Measurements from ENCODE around the gene ADGRF4.

Gene ADGRF4

DNA sequence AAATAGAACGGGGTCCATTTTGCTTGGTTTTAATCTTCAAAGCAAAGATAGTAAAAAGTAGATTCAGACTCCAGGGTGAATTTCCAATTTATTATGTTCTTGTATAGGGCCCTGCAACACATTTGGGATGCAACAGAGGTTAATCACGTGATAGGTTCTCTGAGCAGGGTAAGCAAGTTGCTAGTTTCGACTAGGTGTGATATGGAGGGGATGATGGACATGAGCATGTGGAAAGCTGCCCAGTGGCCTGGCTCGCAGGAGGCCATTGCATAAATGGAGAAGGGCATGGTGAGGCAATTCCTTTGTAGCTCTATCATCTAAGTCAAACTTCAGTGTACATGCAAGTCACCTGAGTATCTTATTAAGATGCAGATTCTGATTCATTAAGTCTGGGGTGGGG is 17.7 kb upstream of the ADGRF4 start:
- in situ Hi-C loops (cut with MboI; ENCODE audit: low sequenced_read_pairs): no loop called here

- in situ Hi-C loops (cut with MboI; ENCODE audit: low sequenced_read_pairs): no loop called here
Observed at GRCh38 chr6:47681201-47681990, 17.0 kb upstream of the ADGRF4 start.

DNA sequence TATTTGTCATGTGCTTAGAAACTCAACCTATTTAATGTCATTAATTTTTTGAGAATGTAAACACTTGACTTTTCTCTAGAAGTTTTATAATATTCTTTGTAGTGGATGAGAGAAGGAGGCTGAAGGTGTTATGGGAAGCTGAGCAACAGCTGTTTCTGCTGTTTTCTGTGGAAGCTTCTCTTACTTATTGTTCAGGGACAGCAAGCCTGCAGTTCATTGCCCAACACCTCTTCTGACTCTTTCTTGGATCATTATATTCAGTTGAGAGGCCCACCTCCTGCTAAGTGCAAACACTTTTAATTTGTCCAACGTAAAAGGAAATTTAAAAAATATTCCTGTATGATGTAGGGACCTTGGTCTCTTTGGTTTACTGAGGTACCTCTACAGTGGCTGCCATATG is 12.0 kb upstream of the ADGRF4 start:
- in situ Hi-C loops (cut with MboI; ENCODE audit: low sequenced_read_pairs): no loop called here

GRCh38 chr6:47687432-47687831 is 10.9 kb upstream of the ADGRF4 start:
- in situ Hi-C loops (cut with MboI; ENCODE audit: low sequenced_read_pairs): no loop called here

- in situ Hi-C loops (cut with MboI; ENCODE audit: low sequenced_read_pairs): no loop called here
Observed at GRCh38 chr6:47690214-47690613, 8.2 kb upstream of the ADGRF4 start.

DNA sequence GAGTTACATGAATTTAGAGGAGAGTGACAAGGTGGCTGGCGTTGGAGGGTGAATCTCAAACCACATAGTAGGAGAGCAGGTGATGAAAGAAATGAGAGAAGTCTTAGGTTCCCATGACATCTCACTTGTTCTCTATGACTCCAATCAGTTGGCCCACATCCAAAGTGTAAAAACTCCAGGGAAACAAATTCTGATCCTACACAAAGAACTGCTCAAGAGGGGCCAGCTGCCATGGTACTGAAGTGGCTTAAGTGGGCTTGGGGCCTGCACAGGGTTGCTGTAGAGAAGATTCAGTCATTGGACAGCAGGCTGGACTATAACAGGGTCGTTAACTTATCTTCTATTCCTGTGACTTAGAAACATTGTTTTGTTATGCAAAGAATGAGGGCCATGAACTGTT is 7.6 kb upstream of the ADGRF4 start:
- in situ Hi-C loops (cut with MboI; ENCODE audit: low sequenced_read_pairs): no loop called here

GRCh38 chr6:47697925-47698324 is 455 bp upstream of the ADGRF4 start:
- in situ Hi-C loops (cut with MboI; ENCODE audit: low sequenced_read_pairs): no loop called here

- in situ Hi-C loops (cut with MboI; ENCODE audit: low sequenced_read_pairs): no loop called here
Observed at GRCh38 chr6:47700053-47700452, 1.7 kb downstream of the ADGRF4 start.

DNA sequence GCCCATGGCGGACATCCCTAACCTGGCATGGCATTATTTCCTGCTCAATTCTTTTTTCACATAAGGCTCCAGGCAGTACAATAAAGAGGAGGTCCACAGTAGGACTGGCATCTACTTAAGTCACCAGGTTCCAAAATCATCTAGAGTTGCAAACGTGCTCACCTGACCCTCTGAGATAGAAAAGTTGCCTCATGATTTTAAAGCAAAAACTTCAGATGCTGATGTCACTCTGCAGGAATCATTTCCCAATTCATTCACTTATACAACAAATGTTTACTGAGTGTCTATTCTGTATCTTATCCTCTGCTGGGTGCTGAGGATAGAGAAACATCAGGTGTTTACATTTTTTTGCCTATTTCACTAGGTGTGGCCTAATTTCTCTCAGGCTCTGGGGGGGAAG is 2.2 kb downstream of the ADGRF4 start:
- in situ Hi-C loops (cut with MboI; ENCODE audit: low sequenced_read_pairs): no loop called here

DNA sequence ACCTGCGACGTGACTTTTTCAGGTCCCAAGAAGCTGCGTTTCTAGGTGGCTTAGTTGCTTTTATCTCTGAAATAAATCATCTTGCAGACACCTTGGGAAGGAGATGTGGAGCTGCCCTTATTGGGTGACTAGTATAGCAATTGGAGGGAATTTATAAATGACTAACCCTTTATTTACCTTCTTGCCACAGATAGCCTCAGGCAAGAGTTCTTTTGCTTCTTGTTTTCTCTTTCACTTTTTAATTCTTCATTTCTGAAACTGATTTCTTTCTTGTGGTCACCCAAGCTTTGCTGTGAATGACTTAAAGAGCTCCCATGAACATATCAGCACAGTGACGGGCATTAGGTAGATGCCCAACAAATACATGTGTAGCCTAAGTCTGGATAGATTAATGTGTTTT is 3.0 kb downstream of the ADGRF4 start:
- in situ Hi-C loops (cut with MboI; ENCODE audit: low sequenced_read_pairs): no loop called here

GRCh38 chr6:47709160-47709559 is 10.8 kb downstream of the ADGRF4 start:
- in situ Hi-C loops (cut with MboI; ENCODE audit: low sequenced_read_pairs): no loop called here

DNA sequence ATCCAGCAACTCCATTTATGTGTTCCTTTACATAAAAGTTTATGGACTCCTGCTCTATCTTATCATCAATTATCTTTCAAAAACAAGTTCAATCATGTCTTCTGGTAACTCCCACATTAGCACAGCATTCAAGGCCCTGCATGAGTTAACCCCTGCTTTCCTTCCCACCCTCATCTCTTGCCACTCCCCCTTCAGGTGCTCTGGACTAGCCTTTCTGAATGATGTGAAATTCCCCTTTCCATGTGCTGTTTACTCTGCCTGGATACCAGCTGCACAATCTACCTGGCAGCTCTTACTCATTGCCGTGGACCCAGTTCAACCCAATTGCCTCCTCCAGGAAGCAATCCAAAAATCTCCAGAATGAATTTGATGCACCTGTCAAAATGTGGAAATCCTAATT is 11.9 kb downstream of the ADGRF4 start:
- in situ Hi-C loops (cut with MboI; ENCODE audit: low sequenced_read_pairs): no loop called here

DNA sequence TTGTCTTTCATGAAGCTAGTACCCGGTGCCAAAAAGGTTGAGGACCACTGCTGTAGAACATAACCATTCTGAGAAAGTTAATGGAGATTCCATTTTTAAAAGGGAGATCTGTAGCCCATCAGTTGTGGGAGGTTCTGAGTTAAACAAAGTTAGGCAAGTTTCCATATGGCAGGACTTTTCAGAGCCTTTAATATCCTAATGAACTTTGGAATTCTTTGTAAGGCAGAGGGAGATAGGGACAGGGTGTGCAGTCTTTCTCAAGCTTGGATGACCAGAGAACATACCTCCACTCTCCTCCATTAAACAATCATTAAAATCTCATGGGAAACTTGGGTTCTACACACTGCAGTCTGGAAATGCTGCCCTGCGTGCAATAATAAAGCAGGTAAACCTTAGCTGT is 14.8 kb downstream of the ADGRF4 start:
- in situ Hi-C loops (cut with MboI; ENCODE audit: low sequenced_read_pairs): no loop called here

DNA sequence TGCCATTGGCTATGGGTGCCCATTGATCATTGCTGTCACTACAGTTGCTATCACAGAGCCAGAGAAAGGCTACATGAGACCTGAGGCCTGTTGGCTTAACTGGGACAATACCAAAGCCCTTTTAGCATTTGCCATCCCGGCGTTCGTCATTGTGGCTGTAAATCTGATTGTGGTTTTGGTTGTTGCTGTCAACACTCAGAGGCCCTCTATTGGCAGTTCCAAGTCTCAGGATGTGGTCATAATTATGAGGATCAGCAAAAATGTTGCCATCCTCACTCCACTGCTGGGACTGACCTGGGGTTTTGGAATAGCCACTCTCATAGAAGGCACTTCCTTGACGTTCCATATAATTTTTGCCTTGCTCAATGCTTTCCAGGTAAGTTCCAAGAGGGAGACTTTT is 16.4 kb downstream of the ADGRF4 start:
- in situ Hi-C loops (cut with MboI; ENCODE audit: low sequenced_read_pairs): no loop called here

DNA sequence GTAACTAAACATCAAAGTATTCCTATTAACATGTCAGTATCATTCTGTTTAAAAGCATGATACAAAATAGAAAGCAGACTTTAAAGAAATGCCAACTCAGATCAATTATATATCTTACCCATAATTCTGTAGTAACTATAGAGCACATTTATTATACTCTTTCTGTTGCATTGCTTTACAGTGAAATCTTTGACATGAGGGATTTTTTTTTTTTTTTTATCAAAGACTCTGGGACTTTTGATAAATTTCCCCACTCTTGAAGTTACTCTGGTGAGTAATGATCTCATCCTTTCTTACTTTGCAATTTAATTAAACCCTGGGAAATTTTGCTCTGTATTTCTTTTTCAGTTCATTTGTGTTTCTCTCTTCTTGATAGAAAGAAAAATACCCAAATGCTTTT is 17.4 kb downstream of the ADGRF4 start:
- in situ Hi-C loops (cut with MboI; ENCODE audit: low sequenced_read_pairs): no loop called here

GRCh38 chr6:47716207-47716606 is 17.8 kb downstream of the ADGRF4 start:
- in situ Hi-C loops (cut with MboI; ENCODE audit: low sequenced_read_pairs): no loop called here

GRCh38 chr6:47718571-47718970 is 20.2 kb downstream of the ADGRF4 start:
- in situ Hi-C loops (cut with MboI; ENCODE audit: low sequenced_read_pairs): no loop called here

DNA sequence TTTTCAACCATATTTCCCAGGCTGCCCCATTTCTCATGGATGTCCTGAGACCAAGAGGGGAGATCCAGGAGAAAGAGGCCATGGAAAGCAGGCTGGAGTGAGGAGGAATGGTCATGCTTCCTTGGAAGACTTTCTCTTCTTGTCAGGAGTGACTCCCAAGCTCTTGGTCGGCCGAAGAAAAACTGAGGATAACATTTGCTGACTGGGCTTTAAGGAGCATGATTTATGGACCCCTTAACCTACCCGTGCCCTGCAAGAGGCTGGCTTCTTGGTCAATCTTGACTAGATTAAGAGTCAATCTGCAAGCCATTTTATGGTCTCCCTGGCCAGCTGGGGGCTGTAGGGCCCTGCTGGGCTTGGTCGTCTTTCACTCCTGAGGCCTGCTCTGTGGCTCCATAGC is 22.8 kb downstream of the ADGRF4 start:
- in situ Hi-C loops (cut with MboI; ENCODE audit: low sequenced_read_pairs): no loop called here

DNA sequence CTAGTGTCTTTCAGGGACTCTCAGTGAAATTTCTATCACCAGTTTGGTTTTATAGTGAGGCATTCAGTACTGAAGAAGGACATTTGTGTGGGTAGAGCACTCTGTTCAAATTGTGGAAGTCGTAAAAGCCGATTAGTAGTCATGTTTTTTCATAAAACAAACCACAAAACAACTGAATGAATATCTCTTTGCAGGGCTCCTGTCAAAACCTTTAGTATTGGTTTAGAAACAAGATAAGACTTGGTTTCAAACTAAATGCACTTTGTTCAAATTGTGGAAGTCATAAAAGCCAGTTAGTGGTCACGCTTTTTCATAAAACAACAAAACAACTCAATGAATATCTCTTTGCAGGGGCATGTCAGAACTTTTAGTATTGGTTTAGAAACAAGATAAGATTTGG is 23.8 kb downstream of the ADGRF4 start:
- in situ Hi-C loops (cut with MboI; ENCODE audit: low sequenced_read_pairs): no loop called here

GRCh38 chr6:47724300-47724699 is 25.9 kb downstream of the ADGRF4 start:
- in situ Hi-C loops (cut with MboI; ENCODE audit: low sequenced_read_pairs): no loop called here

DNA sequence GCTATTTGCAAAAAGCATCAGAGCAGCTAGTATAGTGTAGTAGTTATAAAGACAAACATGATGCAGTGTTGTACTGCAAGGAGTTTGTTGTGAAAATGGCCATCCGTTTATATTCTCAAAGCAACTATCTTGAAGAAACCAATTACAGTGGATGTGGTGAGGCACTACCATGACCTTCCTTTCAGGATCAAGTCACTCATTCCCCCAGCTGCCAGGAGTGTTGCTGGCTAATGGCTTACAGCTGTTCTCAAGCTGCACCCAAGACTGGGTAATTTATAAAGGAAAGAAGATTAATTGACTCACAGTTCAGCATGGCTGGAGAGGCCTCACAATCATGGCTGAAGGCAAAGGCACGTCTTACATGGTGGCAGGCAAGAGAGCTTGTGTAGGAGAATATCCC is 29.0 kb downstream of the ADGRF4 start:
- in situ Hi-C loops (cut with MboI; ENCODE audit: low sequenced_read_pairs): no loop called here

DNA sequence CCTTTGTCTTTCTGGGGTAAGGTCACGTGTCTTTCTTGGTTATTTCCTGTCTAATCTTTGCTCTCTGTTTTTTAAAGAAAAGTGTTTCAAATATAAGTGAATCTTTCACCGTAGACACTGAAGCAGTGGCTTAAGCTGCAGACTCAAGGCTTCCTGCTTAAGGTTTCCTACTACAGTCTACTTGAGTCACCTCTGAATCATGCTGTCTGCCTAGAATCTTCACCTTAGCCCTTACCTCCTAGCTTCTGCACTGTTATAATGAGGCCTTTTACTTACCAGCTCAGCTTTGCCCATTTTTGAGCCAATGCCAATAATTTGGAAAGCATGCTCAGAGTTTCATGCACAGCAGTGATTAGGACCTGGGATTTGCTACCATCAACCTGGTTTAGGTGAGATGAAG is 30.6 kb downstream of the ADGRF4 start:
- in situ Hi-C loops (cut with MboI; ENCODE audit: low sequenced_read_pairs): no loop called here

DNA sequence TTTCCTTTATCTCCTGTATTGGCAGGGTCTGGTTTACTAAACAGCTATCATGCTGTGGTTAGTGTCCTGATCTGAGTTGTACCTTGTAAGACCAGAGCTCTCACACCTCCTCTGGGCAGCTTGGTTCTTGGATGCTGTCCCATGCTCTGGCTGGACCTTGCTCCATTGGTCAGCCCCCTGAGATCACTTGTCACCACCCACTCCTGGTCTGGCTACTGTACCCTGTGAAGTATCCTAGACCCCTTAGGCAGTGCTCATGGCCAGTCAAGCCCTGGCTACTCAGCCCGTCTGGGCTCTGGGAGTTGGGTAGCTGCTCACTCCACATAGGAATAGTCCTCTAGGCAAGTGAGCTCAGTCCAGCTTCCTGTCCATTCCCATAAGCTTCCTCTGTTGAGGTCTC is 31.1 kb downstream of the ADGRF4 start:
- in situ Hi-C loops (cut with MboI; ENCODE audit: low sequenced_read_pairs): no loop called here
